ENCODE results near the gene EXOC3L4. TPM values are rescaled to one million over a fixed set of nuclear protein-coding genes. Genes with fewer than 3 reads are reported as not detected.

The EXOC3L4 gene
- total and polyA plus RNA-seq, 2 of the 8 experiments (the other 6 are each of a cell fraction or from before 2014, with no cell fraction given) = 0.45 to 0.57 TPM

GRCh38 chr14:103091041-103091882, 3.3 kb upstream of the EXOC3L4 start:
- Histone ChIP-seq H2BK12ac (ENCODE audit: low read depth, low read length) (peak overlapping the region; percentile 84; the same call in 1 of the 2 replicates), H2BK5ac (ENCODE audit: low read depth, low read length) (no peak overlapping the region; the same call in 1 of the 2 replicates), H3K23ac (ENCODE audit: insufficient read length) (no peak overlapping the region), H4K20me1 (replicated peaks in 1 of 2; ENCODE audit: control insufficient read depth in 1 of 2, insufficient read depth in 2 of 2, low read length in 2 of 2) (peaks cover 0 to 1% of the 10 kb centered on the region in 2 experiments), H2BK15ac (ENCODE audit: low read length) (peak overlapping the region; percentile 81; the same call in 1 of the 2 replicates), H3K9ac (replicated peaks in 1 of 4; ENCODE audit: extremely low read depth in 1 of 4, low read depth in 3 of 4, low read length in 3 of 4) (no peak overlapping the region), H4K5ac (ENCODE audit: insufficient read length, low read depth, low read length) (no peak overlapping the region), H3K56ac (replicated peaks; ENCODE audit: insufficient read length, low read depth, low read length) (no peak overlapping the region), H2AFZ (ENCODE audit: low read length) (peak overlapping the region; percentile 15; the same call in 1 of the 2 replicates), H3K4ac (replicated peaks; ENCODE audit: insufficient read length, low read depth, low read length) (no peak overlapping the region), H3K9me3 (ENCODE audit: insufficient read depth in 2 of 2, low read depth in 1 of 2, low read length in 1 of 2) (no peaks in the 10 kb centered on the region), H2AK5ac (ENCODE audit: low read depth, low read length) (no peak overlapping the region), H3K27me3 (replicated peaks in 1 of 4; ENCODE audit: control insufficient read depth in 3 of 4, extremely low read depth in 1 of 4, insufficient read depth in 3 of 4, low read length in 3 of 4) (peaks cover 0 to 12% (median 6%) of the 10 kb centered on the region in 4 experiments; a peak in 4 of 7 replicates), H4K91ac (replicated peaks; ENCODE audit: insufficient read length, low read length) (no peak overlapping the region), H3K36me3 (ENCODE audit: control insufficient read depth in 2 of 4, insufficient read depth in 4 of 4, low read length in 3 of 4) (no peaks in the 10 kb centered on the region), H3K4me1 (replicated peaks in 1 of 4; ENCODE audit: control insufficient read depth in 3 of 4, insufficient read depth in 4 of 4, low read length in 3 of 4) (peaks cover 2 to 13% (median 4%) of the 10 kb centered on the region in 4 experiments; a peak in 6 of 7 replicates), H3K27ac (ENCODE audit: low read depth, low read length) (no peak overlapping the region), H3K79me1 (ENCODE audit: low read depth, low read length) (no peaks in the 10 kb centered on the region), H3K79me2 (ENCODE audit: control insufficient read depth in 1 of 2, insufficient read depth in 2 of 2, low read length in 2 of 2) (no peaks in the 10 kb centered on the region), H2BK120ac (replicated peaks; ENCODE audit: low read depth, low read length) (no peak overlapping the region), H3K4me3 (ENCODE audit: extremely low read depth in 1 of 4, insufficient read depth in 2 of 4, low read depth in 3 of 4, low read length in 4 of 4) (peak overlapping the region; percentile 18 to 59 (median 30); a peak in 7 of 8 replicates), H3K4me2 (ENCODE audit: insufficient read depth in 1 of 2, low read depth in 2 of 2, low read length in 2 of 2) (peak overlapping the region; percentile 69 to 82), H2BK20ac (ENCODE audit: low read length) (no peak overlapping the region), H3K18ac (ENCODE audit: extremely low read depth, low read length) (peak overlapping the region; percentile 68; the same call in 1 of the 2 replicates), H3K23me2 (ENCODE audit: low read depth, low read length) (peaks cover 4% of the 10 kb centered on the region; the same call in 1 of the 2 replicates), H4K8ac (ENCODE audit: extremely low read depth, insufficient read depth, low read length) (peak overlapping the region; percentile 94), H3K14ac (ENCODE audit: insufficient read length) (no peak overlapping the region)
- POLR2A ChIA-PET (ENCODE audit: partially characterized antibody) = no interaction called here
- DNase-seq (ENCODE audit: low read depth in 1 of 2, low spot score in 2 of 2) (peak in 1 of 2 experiments; percentile 76), FAIRE-seq (no peak)
- WGBS, 2 experiments (ENCODE audit: extremely low coverage in 1 of 2, insufficient coverage in 1 of 2, insufficient read length in 1 of 2, insufficient replicate concordance in 2 of 2, low coverage in 1 of 2, low lambda C conversion rate in 2 of 2, missing lambda C conversion rate in 1 of 2) = 19% methylated on average over 32 of the region's 69 CpGs; no CpG with 5 or more reads in 1 of the 2 experiments
- CTCF ChIA-PET (ENCODE audit: partially characterized antibody) = interaction anchor here (0.6 to 5.2 kb wide), 12 partner anchors 9 to 1044 kb away, joined by 3 to 43 read pairs (median 5); no protein-coding TSS in a partner anchor
- TF ChIP-seq TAF1 (IDR thresholded peaks at IDR 0.05; ENCODE audit: low read depth, low read length) = no peak
- no peak for TF ChIP-seq KDM5A (IDR thresholded peaks at IDR 0.05; ENCODE audit: low read length)
- peak; percentile 71 for TF ChIP-seq MAX (IDR thresholded peaks at IDR 0.05)
- no peak for TF ChIP-seq CREB1 (IDR thresholded peaks at IDR 0.05)
- 0 out of 2 replicates have a peak, but pooled peaks have one; percentile 17 for TF ChIP-seq E2F6 (IDR thresholded peaks at IDR 0.05)
- no peak for TF ChIP-seq SP2 (IDR thresholded peaks at IDR 0.05; ENCODE audit: low read length)
- 0 out of 2 replicates have a peak, but pooled peaks have one; percentile 24 for TF ChIP-seq GABPA (IDR thresholded peaks at IDR 0.05; ENCODE audit: borderline replicate concordance, insufficient read depth, low read length)
- TF ChIP-seq NRF1 (IDR thresholded peaks at IDR 0.05; ENCODE audit: low read depth, low read length) = no peak
- TF ChIP-seq RNF2 (IDR thresholded peaks at IDR 0.05; ENCODE audit: borderline replicate concordance, low read depth, low read length, missing control alignments, poor library complexity, severe bottlenecking) = no peak
- no peak for TF ChIP-seq MAFK (IDR thresholded peaks at IDR 0.05; ENCODE audit: low read depth, low read length)

Data from H1 (cell line).